Brain microvascular endothelial cell (primary cell): ENCODE data around the gene OR2H2.

Experiments
- DNase-seq: peaks from one replicate; pipeline ENCODE4 v3.0.0-alpha.2; 2020
- H3K27ac ChIP-seq: fragments of 250-450 bp; sonication (Bioruptor Pico); 2 replicates; pipeline ENCODE4 v1.5.1; 2020; ENCODE audit warnings: mild to moderate bottlenecking, moderate library complexity
- H3K27me3 ChIP-seq: fragments of 250-450 bp; sonication (Bioruptor Pico); replicated peaks from 2 replicates; pipeline ENCODE4 v1.5.1; 2020; ENCODE audit warnings: mild to moderate bottlenecking
- H3K36me3 ChIP-seq: fragments of 250-450 bp; sonication (Bioruptor Pico); replicated peaks from 2 replicates; pipeline ENCODE4 v1.5.1; 2020; ENCODE audit warnings: mild to moderate bottlenecking
- H3K4me3 ChIP-seq: 2 replicates; pipeline ENCODE4 v1.5.1; 2011; ENCODE audit warnings: low read depth, mild to moderate bottlenecking, control low read depth, low read length, moderate library complexity
- CTCF ChIP-seq: IDR thresholded peaks from 2 replicates; pipeline ENCODE4 v1.5.1; 2011; ENCODE audit warnings: low read depth, mild to moderate bottlenecking, moderate library complexity, low read length, control low read depth, inconsistent platforms; ENCODE audit errors: missing control alignments
- in situ Hi-C: cut with HindIII; loops from 2 replicates; pipeline ENCODE4 v1.10.0; 2017; ENCODE audit warnings: low sequenced_read_pairs, low pct_ligation_motif_present

Gene OR2H2

GRCh38 chr6:29561606-29562181 lies 23.2 kb upstream of the OR2H2 start:
- no peaks in the 10 kb centered on the region for H3K36me3 ChIP-seq
- H3K27ac ChIP-seq, result no peak overlapping the region
- no peaks in the 10 kb centered on the region for H3K27me3 ChIP-seq
- in situ Hi-C loops, result no loop called here
- H3K4me3 ChIP-seq, result no peak overlapping the region
- DNase-seq, result no peak
- no peak for TF ChIP-seq CTCF

GRCh38 chr6:29563435-29563965 lies 21.4 kb upstream of the OR2H2 start:
- TF ChIP-seq CTCF, result no peak
- in situ Hi-C loops, result no loop called here
- no peak for DNase-seq
- Histone ChIP-seq H3K4me3 (no peak overlapping the region), H3K27ac (no peak overlapping the region), H3K36me3 (no peaks in the 10 kb centered on the region), H3K27me3 (no peaks in the 10 kb centered on the region)

GRCh38 chr6:29564875-29565274 lies 20.0 kb upstream of the OR2H2 start:
- DNase-seq, result peak; percentile 7

GRCh38 chr6:29566856-29567255 lies 18.1 kb upstream of the OR2H2 start:
- H3K4me3 ChIP-seq, result no peak overlapping the region
- H3K27me3 ChIP-seq, result no peaks in the 10 kb centered on the region
- DNase-seq, result no peak
- in situ Hi-C loops, result no loop called here
- no peaks in the 10 kb centered on the region for H3K36me3 ChIP-seq
- no peak for TF ChIP-seq CTCF
- H3K27ac ChIP-seq, result no peak overlapping the region

More at GRCh38 chr6:29564875-29565274, 20.0 kb upstream of the OR2H2 start:
- TF ChIP-seq CTCF, result no peak
- no peaks in the 10 kb centered on the region for H3K27me3 ChIP-seq
- in situ Hi-C loops, result no loop called here
- no peak overlapping the region for H3K27ac ChIP-seq
- H3K4me3 ChIP-seq, result no peak overlapping the region
- no peaks in the 10 kb centered on the region for H3K36me3 ChIP-seq

GRCh38 chr6:29567541-29567940 lies 17.4 kb upstream of the OR2H2 start:
- DNase-seq, result no peak
- H3K4me3 ChIP-seq, result no peak overlapping the region
- in situ Hi-C loops, result no loop called here
- TF ChIP-seq CTCF, result no peak
- no peaks in the 10 kb centered on the region for H3K36me3 ChIP-seq
- no peaks in the 10 kb centered on the region for H3K27me3 ChIP-seq
- H3K27ac ChIP-seq, result no peak overlapping the region

- Histone ChIP-seq H3K27ac (no peak overlapping the region), H3K27me3 (no peaks in the 10 kb centered on the region), H3K36me3 (no peaks in the 10 kb centered on the region), H3K4me3 (no peak overlapping the region)
- in situ Hi-C loops, result no loop called here
- TF ChIP-seq CTCF, result no peak
- no peak for DNase-seq
These were observed 16.9 kb upstream of the OR2H2 start for GRCh38 chr6:29567991-29568390.
